Measurements from ENCODE around the gene RNF166.

DNA sequence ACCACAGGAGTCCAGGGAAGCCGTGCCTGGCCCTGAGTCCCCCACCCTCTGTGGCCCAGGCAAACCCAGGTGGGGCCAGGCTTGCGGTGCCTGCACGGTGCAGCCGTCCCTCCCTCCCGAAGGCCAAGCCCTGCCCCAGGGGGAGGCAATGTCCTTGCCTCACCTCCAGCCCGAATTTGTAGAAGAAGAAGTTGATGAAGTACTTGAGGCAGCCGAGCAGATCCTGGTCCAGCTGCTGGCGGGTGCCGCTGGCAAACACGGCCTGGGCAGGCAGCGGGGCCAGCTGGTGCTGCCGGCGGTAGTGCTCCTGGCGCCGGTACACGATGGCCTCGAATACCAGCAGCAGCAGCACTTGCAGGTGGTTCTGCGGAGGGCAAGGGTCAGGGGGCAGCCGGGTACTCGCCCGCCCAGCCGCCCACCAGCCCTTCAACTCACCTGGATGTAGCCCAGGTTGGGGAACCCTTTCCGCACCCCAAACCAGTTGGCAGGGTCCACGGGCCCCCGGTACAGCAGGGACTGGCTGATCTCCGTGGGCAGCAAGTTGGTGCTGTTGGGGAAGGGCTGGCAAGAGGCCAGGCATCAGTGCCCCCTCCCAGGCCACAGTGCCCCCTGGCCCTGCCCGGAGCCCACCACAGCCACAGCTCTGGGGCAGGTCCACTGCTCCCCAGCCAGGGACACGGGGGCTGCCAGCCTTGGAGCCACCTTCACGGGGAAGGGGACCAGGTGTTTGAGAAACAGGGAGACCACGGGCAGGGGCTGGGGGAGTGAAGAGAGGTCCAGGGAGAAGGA, 26.2 kb upstream of the RNF166 start:
- TF ChIP-seq, protein P1, sequence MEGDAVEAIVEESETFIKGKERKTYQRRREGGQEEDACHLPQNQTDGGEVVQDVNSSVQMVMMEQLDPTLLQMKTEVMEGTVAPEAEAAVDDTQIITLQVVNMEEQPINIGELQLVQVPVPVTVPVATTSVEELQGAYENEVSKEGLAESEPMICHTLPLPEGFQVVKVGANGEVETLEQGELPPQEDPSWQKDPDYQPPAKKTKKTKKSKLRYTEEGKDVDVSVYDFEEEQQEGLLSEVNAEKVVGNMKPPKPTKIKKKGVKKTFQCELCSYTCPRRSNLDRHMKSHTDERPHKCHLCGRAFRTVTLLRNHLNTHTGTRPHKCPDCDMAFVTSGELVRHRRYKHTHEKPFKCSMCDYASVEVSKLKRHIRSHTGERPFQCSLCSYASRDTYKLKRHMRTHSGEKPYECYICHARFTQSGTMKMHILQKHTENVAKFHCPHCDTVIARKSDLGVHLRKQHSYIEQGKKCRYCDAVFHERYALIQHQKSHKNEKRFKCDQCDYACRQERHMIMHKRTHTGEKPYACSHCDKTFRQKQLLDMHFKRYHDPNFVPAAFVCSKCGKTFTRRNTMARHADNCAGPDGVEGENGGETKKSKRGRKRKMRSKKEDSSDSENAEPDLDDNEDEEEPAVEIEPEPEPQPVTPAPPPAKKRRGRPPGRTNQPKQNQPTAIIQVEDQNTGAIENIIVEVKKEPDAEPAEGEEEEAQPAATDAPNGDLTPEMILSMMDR (conservative IDR thresholded peaks at IDR 0.05 in 1 of 2, IDR thresholded peaks at IDR 0.05 in 1 of 2; ENCODE audit: low read depth in 1 of 2, low read length in 2 of 2): no peak
- TF ChIP-seq EZH2 (IDR thresholded peaks at IDR 0.05; ENCODE audit: low read length, missing control alignments): no peak
